Neural cell (in vitro differentiated cells): ENCODE measurements around the gene TINAGL1. TPM values are rescaled to one million over a fixed set of nuclear protein-coding genes. Genes with fewer than 3 reads are reported as not detected.

Source experiments
- H2AFZ ChIP-seq: fragments of 200-600, 300-800 bp; sonication (generic), shearing (Covaris generic); 2 replicates; pipeline ENCODE4 v1.6.0; 2014; ENCODE audit warnings: low read depth, mild to moderate bottlenecking, antibody characterized with exemption, low read length, moderate library complexity
- H3F3A ChIP-seq: fragments of 200-600 bp; shearing (Covaris generic); 2 replicates; pipeline ENCODE4 v1.6.1; 2016; ENCODE audit warnings: mild to moderate bottlenecking, moderate library complexity, mixed read lengths, antibody characterized with exemption, low read length; ENCODE audit not compliant: insufficient read depth, poor library complexity, severe bottlenecking
- H3K27ac ChIP-seq: fragments of 200-600, 300-800 bp; sonication (generic), shearing (Covaris generic); 2 replicates; pipeline ENCODE4 v1.5.1; 2014; ENCODE audit warnings: mild to moderate bottlenecking, low read length, moderate library complexity
- H3K27me3 ChIP-seq: fragments of 300-800, 200-600 bp; sonication (generic), shearing (Covaris generic); 2 replicates; pipeline ENCODE4 v1.6.0; 2014; ENCODE audit warnings: mild to moderate bottlenecking, low read depth, low read length, moderate library complexity; ENCODE audit not compliant: insufficient read depth
- H3K36me3 ChIP-seq: fragments of 300-800, 200-600 bp; sonication (generic), shearing (Covaris generic); 2 replicates; pipeline ENCODE4 v1.5.1; 2014; ENCODE audit warnings: mild to moderate bottlenecking, antibody characterized with exemption, low read length, moderate library complexity; ENCODE audit not compliant: insufficient read depth
- H3K4me2 ChIP-seq: fragments of 300-800, 200-600 bp; sonication (generic), shearing (Covaris generic); 2 replicates; pipeline ENCODE4 v1.6.0; 2014; ENCODE audit warnings: mild to moderate bottlenecking, low read length
- H3K4me3 ChIP-seq: fragments of 300-800, 200-600 bp; sonication (generic), shearing (Covaris generic); 2 replicates; pipeline ENCODE4 v1.5.1; 2014; ENCODE audit warnings: mild to moderate bottlenecking, low read length, moderate library complexity
- H3K79me2 ChIP-seq: fragments of 200-600 bp; shearing (Covaris generic); replicated peaks from 2 replicates; pipeline ENCODE4 v1.6.0; 2014; ENCODE audit warnings: mild to moderate bottlenecking, low read length, moderate library complexity; ENCODE audit not compliant: insufficient read depth
- H3K9ac ChIP-seq: fragments of 300-800, 200-600 bp; sonication (generic), shearing (Covaris generic); 2 replicates; pipeline ENCODE4 v1.6.1; 2016; ENCODE audit warnings: mild to moderate bottlenecking, low read length, mixed read lengths
- H3K9me2 ChIP-seq: fragments of 200-600 bp; shearing (Covaris generic); 2 replicates; pipeline ENCODE4 v1.6.1; 2016; ENCODE audit warnings: mild to moderate bottlenecking, low read length, mixed read lengths; ENCODE audit not compliant: insufficient read depth
- H3K9me3 ChIP-seq: fragments of 200-600, 300-800 bp; sonication (generic), shearing (Covaris generic); 2 replicates; pipeline ENCODE4 v1.6.1; 2016; ENCODE audit warnings: mild to moderate bottlenecking, mixed run types, low read length, moderate library complexity, mixed read lengths
- H4K20me1 ChIP-seq: fragments of 200-600 bp; shearing (Covaris generic); 2 replicates; pipeline ENCODE4 v1.6.1; 2016; ENCODE audit warnings: mild to moderate bottlenecking, mixed run types; ENCODE audit not compliant: insufficient read depth
- CTCF ChIP-seq: fragments of 450-650 bp; IDR thresholded peaks from 2 replicates; pipeline ENCODE4 v1.5.1; 2014; ENCODE audit warnings: antibody characterized with exemption, mild to moderate bottlenecking, moderate library complexity; ENCODE audit not compliant: poor library complexity, severe bottlenecking
- EP300 ChIP-seq: fragments of 450-650 bp; conservative IDR thresholded peaks from 2 replicates; pipeline ENCODE4 v1.6.1; 2014; ENCODE audit warnings: antibody characterized with exemption, mild to moderate bottlenecking, moderate library complexity; ENCODE audit not compliant: poor library complexity, severe bottlenecking
- EZH2 ChIP-seq: fragments of 200-600, 300-800 bp; shearing (Covaris generic), sonication (generic); IDR thresholded peaks from 2 replicates; pipeline ENCODE4 v1.6.1; 2014; ENCODE audit warnings: antibody characterized with exemption, low read length, borderline replicate concordance, mild to moderate bottlenecking; ENCODE audit not compliant: insufficient read depth, poor library complexity, severe bottlenecking
- MXI1 ChIP-seq: fragments of 450-650 bp; conservative IDR thresholded peaks from 2 replicates; pipeline ENCODE4 v1.6.1; 2014; ENCODE audit warnings: antibody characterized with exemption, mild to moderate bottlenecking; ENCODE audit not compliant: poor library complexity, severe bottlenecking
- POLR2AphosphoS5 ChIP-seq: IDR thresholded peaks from 2 replicates; pipeline ENCODE4 v1.6.1; 2012
- RAD21 ChIP-seq: fragments of 450-650 bp; conservative IDR thresholded peaks from 2 replicates; pipeline ENCODE4 v1.6.1; 2014; ENCODE audit warnings: antibody characterized with exemption, mild to moderate bottlenecking, moderate library complexity
- REST ChIP-seq: IDR thresholded peaks from 2 replicates; pipeline ENCODE4 v1.6.1; 2012; ENCODE audit warnings: borderline replicate concordance
- SMC3 ChIP-seq: fragments of 450-650 bp; conservative IDR thresholded peaks from 2 replicates; pipeline ENCODE4 v1.6.1; 2014; ENCODE audit warnings: antibody characterized with exemption, mild to moderate bottlenecking, moderate library complexity; ENCODE audit not compliant: poor library complexity
- TAF1 ChIP-seq: IDR thresholded peaks from 2 replicates; pipeline ENCODE4 v1.6.1; 2012; ENCODE audit warnings: low read depth
- polyA plus RNA-seq: library from polyadenylated mRNA; depleted of rRNA; stranded (reverse); fragments of >200 nt; gene quantifications from 2 replicates; pipeline ENCODE4 v1.2.3, GENCODE V29; 2014

TINAGL1 gene
- polyA plus RNA-seq, 1 donor from 2014 or later: not detected

- Histone ChIP-seq H3K27me3 (peaks cover 4% of the 10 kb centered on the region), H3K9me2 (no peaks in the 10 kb centered on the region), H4K20me1 (no peaks in the 10 kb centered on the region), H3K9me3 (no peaks in the 10 kb centered on the region), H2AFZ (no peak overlapping the region), H3K79me2 (no peaks in the 10 kb centered on the region), H3K27ac (no peak overlapping the region), H3K4me3 (no peak overlapping the region), H3F3A (no peaks in the 10 kb centered on the region), H3K36me3 (no peaks in the 10 kb centered on the region), H3K4me2 (no peak overlapping the region), H3K9ac (no peak overlapping the region)
- no peak for TF ChIP-seq POLR2AphosphoS5
- no peak for TF ChIP-seq EZH2
- no peak for TF ChIP-seq CTCF
- TF ChIP-seq MXI1: no peak
- no peak for TF ChIP-seq SMC3
- no peak for TF ChIP-seq REST
- TF ChIP-seq EP300: no peak
- no peak for TF ChIP-seq TAF1
- no peak for TF ChIP-seq RAD21
Measured at GRCh38 chr1:31571340-31572295, 4.7 kb upstream of the TINAGL1 start.

- Histone ChIP-seq H3K27me3 (peaks cover 4% of the 10 kb centered on the region), H3K79me2 (no peaks in the 10 kb centered on the region), H4K20me1 (no peaks in the 10 kb centered on the region), H3K9me3 (no peaks in the 10 kb centered on the region), H3F3A (no peaks in the 10 kb centered on the region), H3K9me2 (no peaks in the 10 kb centered on the region), H3K9ac (no peak overlapping the region), H3K4me3 (no peak overlapping the region), H3K36me3 (no peaks in the 10 kb centered on the region), H3K4me2 (no peak overlapping the region), H3K27ac (no peak overlapping the region), H2AFZ (no peak overlapping the region)
- TF ChIP-seq REST: no peak
- TF ChIP-seq EP300: no peak
- no peak for TF ChIP-seq EZH2
- no peak for TF ChIP-seq RAD21
- TF ChIP-seq TAF1: no peak
- no peak for TF ChIP-seq MXI1
- no peak for TF ChIP-seq SMC3
- no peak for TF ChIP-seq POLR2AphosphoS5
- TF ChIP-seq CTCF: no peak
Measured at GRCh38 chr1:31572323-31573104, 3.8 kb upstream of the TINAGL1 start.
